Dedifferentiated amniotic fluid mesenchymal stem cell (primary cell): Measurements from ENCODE around the gene GPR37L1.
"Not testable (repeated sequence)": the region's sequence is repeated elsewhere in the genome, so short reads cannot be mapped to it uniquely, and the experiment has no call there.

ENCODE experiments used
- DNase-seq: peaks from one replicate; pipeline ENCODE4 v3.0.0-alpha.2; 2016; ENCODE audit errors: extremely low spot score

GPR37L1 gene

DNA sequence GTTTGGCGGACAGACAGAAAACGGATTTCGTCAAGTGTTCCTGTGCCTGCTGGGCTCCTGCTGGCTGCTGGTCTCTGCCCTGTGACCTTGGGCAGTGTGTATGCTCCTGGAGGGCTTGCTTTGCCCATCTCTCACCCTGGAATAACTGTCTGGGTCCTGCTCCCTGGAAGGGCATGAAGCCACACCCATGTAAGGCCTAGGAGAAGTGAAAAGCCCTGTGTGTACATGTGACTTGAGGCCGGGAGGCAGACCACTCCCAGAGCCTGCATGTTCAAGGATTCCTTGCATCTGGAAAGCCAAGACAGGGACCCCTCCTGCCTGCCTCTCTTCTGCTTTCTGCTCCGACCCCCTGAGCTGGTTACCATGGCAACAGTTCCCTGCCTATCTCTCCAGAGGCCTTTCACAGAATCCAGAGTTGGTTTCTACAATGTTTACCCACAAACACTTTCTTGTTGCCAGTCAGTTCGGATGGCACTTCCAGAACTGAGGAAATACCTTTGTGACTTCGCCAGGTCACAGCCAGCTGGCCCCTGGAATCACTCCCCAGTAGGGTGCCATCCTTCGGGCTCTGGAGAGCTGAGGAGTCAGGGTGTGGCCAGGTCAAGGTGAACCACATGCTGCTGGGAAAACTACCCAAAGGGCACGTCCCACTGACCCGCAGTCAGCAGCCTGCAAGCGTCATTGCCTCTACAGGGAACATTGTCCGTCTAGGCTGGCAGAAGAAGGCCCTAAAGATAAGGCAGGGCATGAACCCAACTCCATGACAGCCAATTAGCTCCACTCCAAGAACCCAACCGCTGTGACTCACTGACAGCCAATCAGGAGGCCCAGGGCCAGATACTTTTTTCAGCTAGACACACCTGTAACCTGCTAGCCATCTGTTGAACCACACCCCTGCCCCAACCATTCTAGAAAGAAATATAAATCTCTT is 14.7 kb upstream of the GPR37L1 start:
- DNase-seq: no peak

DNA sequence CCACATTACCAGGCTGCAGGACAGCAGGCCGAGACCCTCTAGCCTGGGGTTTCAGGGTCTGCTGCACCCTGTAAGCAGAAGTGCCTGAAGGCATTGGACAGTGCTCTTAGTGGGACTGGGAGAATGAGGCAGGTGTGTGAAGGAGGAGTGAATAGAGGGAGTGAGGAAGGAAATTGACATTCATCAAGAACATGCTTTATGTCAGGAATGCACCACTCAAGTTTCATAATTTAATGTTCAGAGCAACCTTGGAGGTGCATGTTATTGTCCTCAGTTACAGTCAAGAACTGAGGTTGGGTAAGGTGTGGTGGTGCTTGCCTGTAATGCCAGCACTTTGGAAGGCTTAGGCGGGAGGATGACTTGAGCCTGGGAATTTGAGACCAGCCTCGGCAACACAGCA is 11.7 kb upstream of the GPR37L1 start:
- no peak for DNase-seq

DNA sequence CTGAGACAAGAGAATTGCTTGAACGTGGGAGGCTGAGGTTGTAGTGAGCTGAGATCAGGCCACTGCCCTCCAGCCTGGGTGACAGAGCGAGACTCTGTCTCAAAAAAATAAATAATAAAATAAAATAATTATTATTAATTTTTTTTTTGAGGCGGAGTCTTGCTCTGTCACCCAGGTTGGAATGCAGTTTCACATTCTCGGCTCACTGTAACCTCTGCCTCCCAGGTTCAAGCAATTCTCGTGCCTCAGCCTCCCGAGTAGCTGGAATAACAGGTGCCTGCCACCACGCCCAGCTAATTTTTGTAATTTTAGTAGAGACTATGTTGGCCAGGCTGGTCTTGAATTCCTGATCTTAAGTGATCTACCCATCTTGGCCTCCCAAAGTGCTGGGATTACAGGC is 11.1 kb upstream of the GPR37L1 start:
- not testable (repeated sequence) for DNase-seq

DNA sequence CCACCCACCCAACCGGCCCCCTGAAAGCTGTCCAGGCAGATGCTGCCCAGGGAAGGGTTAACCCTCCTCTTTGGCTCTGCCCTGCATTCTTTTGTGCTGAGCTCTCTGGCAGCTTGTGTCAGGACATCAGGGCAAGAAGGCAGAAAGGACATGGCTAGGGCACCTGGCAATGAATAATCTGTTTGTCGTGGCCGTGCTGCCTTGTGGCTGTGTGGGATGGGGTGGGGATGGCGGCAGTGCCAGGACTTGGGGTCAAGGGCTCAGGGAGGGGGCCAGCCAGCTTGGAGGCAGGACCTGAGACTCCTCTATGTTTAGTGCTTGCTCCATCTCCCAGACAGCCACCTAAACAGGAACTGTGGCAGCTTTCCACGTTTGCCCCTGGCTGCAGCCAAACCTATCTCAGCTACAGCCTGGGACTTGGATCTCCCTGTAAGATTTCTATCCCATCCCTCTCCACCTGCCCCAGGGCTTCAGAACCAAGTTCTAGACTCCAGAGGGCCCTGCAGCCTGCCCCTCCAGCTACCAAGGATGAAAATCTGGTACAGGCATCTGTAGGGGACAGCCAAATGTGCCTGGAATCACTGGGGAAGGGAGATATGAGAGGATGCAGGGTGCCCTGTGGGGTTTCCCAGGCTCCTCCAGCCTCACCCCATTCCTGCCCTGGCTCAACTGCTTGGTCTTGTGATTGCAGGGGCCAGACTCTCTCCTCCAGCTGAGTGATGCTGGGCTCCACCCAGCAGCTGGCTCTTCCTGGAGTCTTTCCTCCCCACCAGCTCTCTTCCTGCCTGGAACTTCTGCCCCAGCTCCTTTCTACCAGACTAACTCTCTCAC is 9.6 kb upstream of the GPR37L1 start:
- peak; percentile 15 for DNase-seq

DNA sequence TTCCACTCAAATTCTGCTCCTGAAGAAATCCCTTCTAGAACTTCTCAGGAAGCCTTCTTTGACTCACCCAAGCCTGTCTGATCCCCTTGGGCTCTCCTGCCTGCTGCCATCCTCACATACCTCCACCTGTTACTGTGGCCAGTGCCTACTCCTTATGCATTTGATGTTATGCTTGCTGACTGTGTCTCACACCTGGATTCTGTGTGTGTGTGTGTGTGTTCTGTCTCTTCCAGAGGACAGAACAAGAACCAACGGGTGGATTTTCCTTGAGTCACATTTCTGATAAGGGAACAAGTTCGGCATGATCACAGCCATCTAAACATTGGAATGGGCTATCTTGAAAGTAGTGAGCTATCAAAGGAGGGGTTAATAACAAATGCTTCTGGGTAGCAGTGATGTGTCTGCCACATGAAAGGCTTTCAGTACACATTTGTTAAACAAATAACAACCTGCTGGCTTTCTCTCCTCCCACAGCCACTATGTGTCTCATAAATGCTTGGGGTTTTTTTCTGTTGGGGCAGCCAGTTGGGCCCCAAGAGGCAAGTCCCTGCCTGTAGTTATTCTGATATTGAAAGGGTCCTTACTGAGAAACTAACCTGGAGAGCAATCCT is 8.9 kb upstream of the GPR37L1 start:
- no peak for DNase-seq

DNA sequence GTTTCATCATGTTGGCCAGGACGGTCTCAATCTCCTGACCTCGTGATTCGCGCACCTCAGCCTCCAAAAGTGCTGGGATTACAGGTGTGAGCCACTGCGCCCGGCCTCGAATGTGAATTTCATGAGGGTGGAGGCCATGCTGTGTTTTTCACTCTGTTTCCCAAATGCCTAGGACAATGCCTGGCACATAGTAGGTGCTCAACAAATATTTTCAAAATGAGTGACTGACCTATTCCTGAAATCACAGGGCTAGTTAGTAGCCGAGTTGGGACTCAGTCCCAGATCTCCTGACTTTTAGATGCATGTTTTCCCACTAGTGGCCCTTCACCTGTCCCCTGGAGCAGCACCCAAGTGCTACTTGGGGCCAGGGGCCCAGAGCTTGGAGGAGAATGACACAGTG is 6.4 kb upstream of the GPR37L1 start:
- DNase-seq: no peak

DNA sequence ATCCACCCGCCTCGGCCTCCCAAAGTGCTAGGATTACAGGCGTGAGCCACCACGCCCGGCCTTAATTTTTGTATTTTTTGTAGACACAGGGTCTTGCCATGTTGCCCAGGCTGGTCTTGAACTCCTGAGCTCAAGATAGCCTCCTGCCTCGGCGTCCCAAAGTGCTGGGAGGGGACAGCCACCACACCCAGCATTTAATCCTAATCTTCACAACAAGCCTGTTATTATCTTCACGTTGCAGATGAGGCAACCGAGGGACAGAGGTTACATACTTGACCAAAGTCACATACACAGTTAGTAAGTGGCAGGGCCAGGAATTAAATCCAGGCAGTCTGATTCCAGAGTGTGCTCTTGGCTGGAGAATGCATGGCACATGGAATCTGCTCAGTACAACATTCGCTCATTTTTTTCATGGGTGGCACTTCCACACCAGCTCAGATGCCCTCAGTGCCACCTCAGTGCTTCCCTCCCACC is 4.8 kb upstream of the GPR37L1 start:
- DNase-seq: no peak

DNA sequence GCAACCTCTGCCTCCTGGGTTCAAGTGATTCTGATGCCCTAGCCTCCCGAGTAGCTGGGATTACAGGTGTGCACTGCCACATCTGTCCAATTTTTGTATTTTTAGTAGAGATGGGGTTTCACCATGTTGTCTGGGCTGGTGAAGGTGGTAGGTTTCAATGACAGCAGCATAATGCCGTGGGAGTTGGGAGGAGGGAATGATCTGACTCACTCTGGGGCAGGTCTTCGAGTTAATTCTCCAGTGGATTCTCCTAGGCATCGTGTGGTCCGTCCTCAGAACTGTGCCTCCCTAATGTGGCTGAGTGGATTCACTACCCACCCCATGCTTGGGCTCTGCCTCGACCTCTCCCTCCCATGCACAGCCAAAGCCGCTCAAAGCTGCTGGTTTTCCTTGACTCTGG is 1.7 kb upstream of the GPR37L1 start:
- DNase-seq: no peak

DNA sequence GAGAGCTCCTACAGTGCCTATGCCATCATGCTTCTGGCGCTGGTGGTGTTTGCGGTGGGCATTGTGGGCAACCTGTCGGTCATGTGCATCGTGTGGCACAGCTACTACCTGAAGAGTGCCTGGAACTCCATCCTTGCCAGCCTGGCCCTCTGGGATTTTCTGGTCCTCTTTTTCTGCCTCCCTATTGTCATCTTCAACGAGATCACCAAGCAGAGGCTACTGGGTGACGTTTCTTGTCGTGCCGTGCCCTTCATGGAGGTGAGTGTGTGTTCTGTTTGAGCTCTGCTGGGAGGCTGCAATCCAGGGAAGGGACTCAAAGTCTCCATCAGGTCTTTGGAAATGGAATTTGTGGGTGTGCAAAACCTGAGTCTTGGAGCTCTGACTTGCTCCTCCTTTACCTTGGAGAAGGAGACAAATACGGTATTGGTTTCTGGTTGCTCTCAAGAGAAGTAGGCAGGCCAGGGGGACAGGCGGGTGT is 658 bp downstream of the GPR37L1 start:
- no peak for DNase-seq

DNA sequence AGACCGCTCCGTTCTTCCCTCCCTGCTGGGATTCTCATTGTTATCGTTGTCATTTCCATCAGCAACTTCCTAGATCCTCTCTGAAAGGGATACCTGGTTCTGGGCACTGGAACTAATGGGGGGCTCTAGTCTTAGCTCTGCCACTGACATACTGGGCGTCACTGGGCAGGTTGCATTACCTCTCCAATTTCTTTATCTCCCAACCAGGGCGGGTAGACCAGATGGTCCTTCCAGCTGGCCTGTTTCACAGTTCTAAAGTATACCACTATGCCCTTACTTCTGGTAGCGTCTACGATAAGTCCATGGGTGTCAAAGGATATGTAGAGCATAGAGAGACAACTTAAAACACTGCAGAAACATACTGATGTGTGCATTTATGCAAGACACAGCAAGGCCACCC is 1.4 kb downstream of the GPR37L1 start:
- no peak for DNase-seq

DNA sequence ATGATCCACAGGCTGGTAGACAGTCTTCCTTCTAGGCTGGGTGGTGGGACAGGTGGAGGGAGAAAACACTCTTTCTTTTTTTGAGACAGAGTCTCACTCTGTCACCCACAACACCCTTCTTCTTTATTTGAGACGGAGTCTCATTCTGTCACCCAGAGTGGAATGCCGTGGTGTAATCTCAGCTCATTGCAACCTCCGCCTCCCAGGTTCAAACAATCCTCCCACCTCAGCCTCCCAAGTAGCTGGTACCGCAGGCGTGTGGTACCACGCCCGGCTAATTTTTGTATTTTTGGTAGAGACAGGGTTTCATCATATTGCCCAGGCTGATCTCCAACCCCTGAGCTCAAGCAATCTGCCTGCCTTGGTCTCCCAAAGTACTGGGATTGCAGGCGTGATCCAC is 2.9 kb downstream of the GPR37L1 start:
- DNase-seq: no peak

DNA sequence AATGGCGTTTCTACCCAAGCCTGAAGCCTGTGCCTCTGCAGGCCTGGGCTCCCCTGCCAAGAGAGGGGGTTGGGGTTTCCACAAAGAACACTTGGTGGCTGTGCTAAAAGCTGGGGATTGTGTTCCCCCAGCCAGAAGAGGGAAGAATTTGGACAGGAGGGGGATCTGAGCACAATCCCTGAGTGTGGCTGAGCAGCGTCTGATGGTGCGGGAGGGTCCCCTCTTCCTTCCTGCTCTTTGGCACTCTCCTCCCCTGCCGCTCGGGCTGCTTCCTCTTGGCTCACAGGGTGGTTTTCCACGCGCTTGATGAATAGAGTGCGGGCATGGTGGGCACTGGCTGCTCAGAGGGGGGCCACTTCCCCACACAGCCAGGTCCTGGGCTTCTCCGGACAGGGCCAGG is 3.7 kb downstream of the GPR37L1 start:
- DNase-seq: no peak

DNA sequence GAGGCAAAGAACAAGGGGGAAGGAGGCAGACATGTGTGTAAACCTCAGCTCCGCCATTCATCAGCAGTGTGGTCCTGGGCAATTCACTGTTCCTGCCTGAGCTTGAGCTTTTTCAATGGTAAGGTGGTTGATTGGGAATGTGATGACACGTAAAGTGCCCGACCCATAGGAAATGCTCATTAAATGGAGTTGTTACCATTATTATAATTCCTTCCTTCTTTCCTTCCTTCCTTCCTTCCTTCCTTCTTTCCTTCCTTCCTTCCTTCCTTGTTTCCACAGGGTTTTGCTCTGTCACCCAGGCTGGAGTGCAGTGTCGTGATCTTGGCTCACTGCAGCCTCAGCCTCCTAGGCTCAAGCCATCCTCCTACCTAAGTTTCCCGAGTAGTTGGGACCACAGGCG is 4.3 kb downstream of the GPR37L1 start:
- DNase-seq: no peak

DNA sequence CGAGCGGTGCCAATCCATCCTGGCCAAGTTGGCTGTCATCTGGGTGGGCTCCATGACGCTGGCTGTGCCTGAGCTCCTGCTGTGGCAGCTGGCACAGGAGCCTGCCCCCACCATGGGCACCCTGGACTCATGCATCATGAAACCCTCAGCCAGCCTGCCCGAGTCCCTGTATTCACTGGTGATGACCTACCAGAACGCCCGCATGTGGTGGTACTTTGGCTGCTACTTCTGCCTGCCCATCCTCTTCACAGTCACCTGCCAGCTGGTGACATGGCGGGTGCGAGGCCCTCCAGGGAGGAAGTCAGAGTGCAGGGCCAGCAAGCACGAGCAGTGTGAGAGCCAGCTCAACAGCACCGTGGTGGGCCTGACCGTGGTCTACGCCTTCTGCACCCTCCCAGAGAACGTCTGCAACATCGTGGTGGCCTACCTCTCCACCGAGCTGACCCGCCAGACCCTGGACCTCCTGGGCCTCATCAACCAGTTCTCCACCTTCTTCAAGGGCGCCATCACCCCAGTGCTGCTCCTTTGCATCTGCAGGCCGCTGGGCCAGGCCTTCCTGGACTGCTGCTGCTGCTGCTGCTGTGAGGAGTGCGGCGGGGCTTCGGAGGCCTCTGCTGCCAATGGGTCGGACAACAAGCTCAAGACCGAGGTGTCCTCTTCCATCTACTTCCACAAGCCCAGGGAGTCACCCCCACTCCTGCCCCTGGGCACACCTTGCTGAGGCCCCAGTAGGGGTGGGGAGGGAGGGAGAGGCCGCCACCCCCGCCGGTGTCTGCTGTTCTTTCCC is 5.3 kb downstream of the GPR37L1 start:
- no peak for DNase-seq

DNA sequence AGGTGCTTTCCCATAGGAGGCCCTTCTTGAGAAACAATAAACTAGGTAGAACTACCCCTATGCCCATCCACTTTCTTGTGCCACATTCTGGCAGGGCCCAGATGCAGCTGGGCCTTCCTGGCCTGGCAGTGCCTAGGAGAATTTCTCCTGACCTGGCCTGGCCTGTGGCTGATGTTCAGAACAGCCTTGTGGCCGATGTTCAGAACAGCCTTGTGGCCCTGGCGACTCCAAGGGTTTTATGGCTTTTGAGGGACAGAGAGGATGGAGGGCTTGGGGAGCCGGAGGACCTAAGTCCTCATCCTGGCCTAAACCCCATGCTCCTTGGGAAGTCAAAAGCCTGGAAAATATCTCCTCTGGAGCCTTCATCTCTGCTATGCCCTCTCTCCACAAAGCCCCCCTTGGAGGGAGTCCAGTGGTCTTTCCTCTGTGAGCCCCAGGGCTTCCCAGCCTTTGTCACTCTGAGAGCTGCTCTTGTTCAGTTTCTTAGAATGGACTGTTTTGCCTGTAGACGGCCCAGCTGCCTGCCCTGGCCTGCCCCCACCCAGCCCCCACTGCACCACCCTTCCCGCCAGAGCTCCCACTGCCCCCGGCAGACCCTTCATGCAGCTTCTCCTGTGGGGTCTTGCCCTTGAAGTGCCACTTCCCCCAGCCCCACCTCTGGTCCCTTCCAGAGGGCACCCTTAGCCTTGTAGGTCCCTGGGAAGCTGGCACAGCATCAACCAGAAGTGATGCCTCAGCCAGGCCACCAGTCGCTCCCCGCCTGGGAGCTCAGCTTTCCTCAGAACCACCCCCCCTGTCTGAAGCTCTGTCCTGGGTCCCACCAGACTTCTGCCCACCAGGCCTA is 7.0 kb downstream of the GPR37L1 start:
- no peak for DNase-seq

DNA sequence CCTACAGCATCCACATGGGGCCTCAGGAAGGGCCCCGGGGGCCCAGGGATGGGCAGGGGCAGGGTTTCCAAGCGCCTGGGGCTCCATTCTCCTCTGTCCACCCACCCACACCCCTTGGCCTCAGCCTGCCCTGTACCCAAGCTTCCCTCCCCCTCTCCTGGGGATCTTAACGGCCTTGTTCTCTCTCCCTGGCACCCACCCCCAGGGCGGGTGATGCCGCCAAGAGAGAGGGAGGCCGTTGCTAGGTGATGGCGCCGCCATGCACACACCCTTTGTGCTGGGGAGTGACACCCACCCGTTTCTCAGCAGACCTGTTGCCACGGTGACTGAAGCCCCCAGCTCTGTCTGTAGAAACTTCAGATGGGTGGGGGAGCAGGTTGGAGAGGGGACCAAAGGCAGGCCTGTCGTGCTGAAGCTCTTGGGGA is 7.6 kb downstream of the GPR37L1 start:
- DNase-seq: no peak

DNA sequence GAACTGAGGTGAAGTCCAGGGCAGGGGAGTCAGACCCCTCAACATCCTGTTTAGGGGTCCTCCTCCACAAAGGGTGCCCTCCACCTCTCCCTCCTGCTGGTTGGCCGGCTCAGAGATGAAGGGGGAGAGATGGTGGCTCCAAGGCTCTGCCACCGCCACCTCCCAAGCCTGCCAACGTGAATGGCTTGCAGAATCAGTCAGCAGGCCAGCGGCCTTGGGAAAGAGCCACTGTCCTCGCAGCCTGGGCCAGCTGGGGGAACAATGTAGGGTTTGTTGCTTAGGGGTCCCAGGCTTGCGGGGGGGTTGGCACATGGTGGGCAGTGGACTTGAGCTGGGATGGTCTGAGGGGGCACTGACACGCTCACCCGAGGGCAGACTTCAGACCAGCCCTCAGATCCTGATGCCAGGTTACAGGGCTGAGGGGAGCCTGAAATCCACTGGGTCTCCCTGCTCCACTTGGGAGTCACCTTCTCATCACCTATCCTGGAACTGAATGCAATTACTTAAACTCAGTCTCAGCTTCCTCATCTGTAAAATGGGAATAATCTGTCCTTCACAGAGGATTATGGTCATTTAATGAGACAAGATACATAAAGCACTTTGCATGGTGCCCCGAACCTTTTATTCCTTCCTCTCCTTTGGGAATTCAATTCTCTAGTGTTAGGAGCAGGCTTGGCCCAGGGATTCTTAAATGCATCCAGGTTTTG is 8.3 kb downstream of the GPR37L1 start:
- DNase-seq: no peak

DNA sequence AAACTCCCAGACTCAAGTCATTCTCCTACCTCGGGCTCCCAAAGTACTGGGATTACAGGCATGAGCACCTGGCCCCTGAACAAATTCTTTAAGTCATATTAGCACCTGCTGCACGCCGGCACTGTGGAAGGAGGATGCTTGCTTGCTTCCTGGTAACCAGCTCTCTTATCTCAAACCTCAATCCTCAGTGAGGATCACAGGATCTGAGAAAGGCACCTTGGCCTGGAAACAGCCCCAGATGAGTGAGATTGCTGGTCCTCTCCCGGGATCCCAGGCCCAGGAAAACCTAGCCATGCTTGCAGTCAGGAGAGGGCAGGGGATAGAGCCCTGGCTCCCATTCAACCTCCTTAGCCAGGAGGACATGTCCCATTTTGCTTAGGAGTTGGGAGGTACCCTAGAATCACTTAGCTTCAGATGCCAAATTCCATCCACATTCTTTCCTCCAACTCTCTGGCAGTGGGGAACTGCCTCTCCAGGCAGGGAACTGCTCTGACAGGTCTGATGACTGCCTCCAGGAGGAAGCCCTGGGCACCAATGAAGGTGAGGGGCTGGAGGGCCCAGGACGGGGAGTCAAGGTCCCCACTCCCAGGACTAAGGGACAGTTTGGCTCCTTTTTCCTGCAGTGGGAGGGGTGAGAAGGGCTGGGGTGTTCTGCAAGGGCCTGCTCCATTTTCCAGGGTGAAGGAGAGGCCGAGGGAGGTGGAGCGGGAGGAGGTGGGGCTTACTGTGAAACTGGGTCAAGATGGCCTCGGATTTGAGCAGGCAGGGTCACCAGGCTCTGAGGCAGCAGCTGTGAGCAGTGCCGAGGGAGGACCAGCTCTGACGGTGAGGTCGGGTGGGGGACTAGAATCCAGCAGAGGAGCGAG is 9.5 kb downstream of the GPR37L1 start:
- DNase-seq: no peak

DNA sequence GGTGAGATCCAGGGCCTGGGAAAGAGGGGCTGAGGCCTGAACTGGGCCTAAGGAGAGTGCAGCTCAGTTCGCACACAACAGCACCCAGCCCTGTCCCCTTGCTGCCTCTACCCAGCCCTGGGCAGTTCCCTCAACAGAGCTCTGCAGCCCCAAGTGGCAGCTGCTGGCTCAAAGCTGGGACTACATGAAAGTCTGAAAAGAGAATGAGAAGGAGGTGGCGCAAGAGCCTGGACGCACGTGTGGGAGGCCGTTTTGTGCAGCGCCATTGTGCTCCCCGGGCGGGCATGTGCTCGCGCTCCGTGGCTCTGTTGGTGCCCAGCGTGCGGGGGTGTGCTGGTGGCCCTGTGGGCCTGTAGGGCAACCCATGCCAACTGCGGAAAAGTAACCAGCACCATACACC is 10.3 kb downstream of the GPR37L1 start:
- no peak for DNase-seq
